T-cell (primary cell): ENCODE measurements around the gene SCN10A. TPM values are rescaled to one million over a fixed set of nuclear protein-coding genes. Genes with fewer than 3 reads are reported as not detected.

Experiments used
- ATAC-seq, 4 experiments: fragments of 200-7000 bp in 3 of 4; fragments of 150-1000 bp in 1 of 4; cut with Tn5 transposase; replicated peaks in 1 of 4; 1 replicate in 3 of 4; 2 replicates in 1 of 4; pipeline ENCODE4 v1.10.0; 2021; ENCODE audit warnings: moderate library complexity in 3 of 4, mild to moderate bottlenecking in 2 of 4, moderate number of reproducible peaks in 1 of 4
- CTCF ChIA-PET, 2 donors: fragments of 300-600 bp; sonication (Branson Sonifier 250); formaldehyde crosslinking; loops; one replicate each; lab custom pipeline; 2022; ENCODE audit warnings: antibody characterized with exemption in 2 of 2; lab: Charles Lee
- POLR2A ChIA-PET, 2 donors: fragments of 300-600 bp; sonication (Branson Sonifier 250); formaldehyde crosslinking; loops; one replicate each; lab custom pipeline; 2022; ENCODE audit warnings: antibody characterized with exemption in 2 of 2; lab: Charles Lee
- DNase-seq, 35 experiments: peaks; one replicate each; pipeline versions ENCODE4 v3.0.0 to v3.0.0-alpha.2; 2013 to 2023
- H3K27ac ChIP-seq: one replicate; pipeline ENCODE4 v1.5.1; 2013; ENCODE audit warnings: low read length
- H3K27me3 ChIP-seq, 2 experiments: replicated peaks in 1 of 2; 1 replicate in 1 of 2; 2 replicates in 1 of 2; pipeline versions ENCODE4 v1.6.1 to v1.7.0; 2013; ENCODE audit warnings: low read length in 1 of 2, mixed read lengths in 1 of 2; ENCODE audit not compliant: control insufficient read depth in 2 of 2, insufficient read depth in 2 of 2; ENCODE audit errors: extremely low read depth in 1 of 2
- H3K36me3 ChIP-seq, 2 donors: 1 replicate in 1 of 2; 2 replicates in 1 of 2; pipeline versions ENCODE4 v1.6.1 to v1.7.0; 2013; ENCODE audit warnings: low read length in 1 of 2; ENCODE audit not compliant: control insufficient read depth in 2 of 2, insufficient read depth in 1 of 2; ENCODE audit errors: extremely low read depth in 1 of 2
- H3K4me1 ChIP-seq, 2 experiments: 1 replicate in 1 of 2; 2 replicates in 1 of 2; pipeline versions ENCODE4 v1.6.1 to v1.7.0; 2013; ENCODE audit warnings: low read length in 2 of 2, mixed read lengths in 1 of 2; ENCODE audit not compliant: insufficient read depth in 2 of 2, control insufficient read depth in 1 of 2; ENCODE audit errors: extremely low read depth in 1 of 2
- H3K4me3 ChIP-seq, 2 donors: 1 replicate in 1 of 2; 2 replicates in 1 of 2; pipeline versions ENCODE4 v1.5.1 to v1.7.0; 2013; ENCODE audit warnings: mild to moderate bottlenecking in 2 of 2, low read length in 1 of 2, moderate library complexity in 1 of 2; ENCODE audit not compliant: control insufficient read depth in 1 of 2; ENCODE audit errors: extremely low read depth in 1 of 2
- H3K9me3 ChIP-seq: 2 replicates; pipeline ENCODE4 v1.7.0; 2013
- H3K27ac Mint-ChIP-seq, 2 donors: one replicate each; pipeline ENCODE4 v1.8.0; 2020 to 2021; ENCODE audit warnings: mild to moderate bottlenecking in 2 of 2, mixed read lengths in 2 of 2
- H3K27me3 Mint-ChIP-seq, 2 donors: one replicate each; pipeline ENCODE4 v1.8.0; 2021 to 2022; ENCODE audit warnings: mixed read lengths in 2 of 2
- H3K36me3 Mint-ChIP-seq: one replicate; pipeline ENCODE4 v1.8.0; 2021; ENCODE audit warnings: mixed read lengths
- H3K4me1 Mint-ChIP-seq, 3 donors: one replicate each; pipeline ENCODE4 v1.8.0; 2020 to 2022; ENCODE audit warnings: mixed read lengths in 3 of 3, mild to moderate bottlenecking in 1 of 3
- H3K4me3 Mint-ChIP-seq, 3 donors: one replicate each; pipeline ENCODE4 v1.8.0; 2020 to 2022; ENCODE audit warnings: mild to moderate bottlenecking in 3 of 3, mixed read lengths in 3 of 3, moderate library complexity in 3 of 3
- H3K9me3 Mint-ChIP-seq, 3 donors: one replicate each; pipeline ENCODE4 v1.8.0; 2020 to 2022; ENCODE audit warnings: mixed read lengths in 3 of 3
- WGBS: methylation state at CpG from one replicate; pipeline ENCODE4 v1.1.5; 2013; ENCODE audit warnings: missing lambda C conversion rate; ENCODE audit not compliant: insufficient coverage; 5-methylcytosine and 5-hydroxymethylcytosine counted together
- total RNA-seq, 35 experiments: library from RNA in 6 of 35; stranded (reverse) in 6 of 35; fragments of 120-200 nt in 1 of 35; gene quantifications; one replicate each; pipeline versions ENCODE4 v1.2.1 to v1.2.4 and lab custom pipeline; 2013 to 2026

The SCN10A gene
- total RNA-seq, 5 donors from 2014 or later (not counting 1 experiment from before 2014, with no cell fraction given), result not detected

DNA sequence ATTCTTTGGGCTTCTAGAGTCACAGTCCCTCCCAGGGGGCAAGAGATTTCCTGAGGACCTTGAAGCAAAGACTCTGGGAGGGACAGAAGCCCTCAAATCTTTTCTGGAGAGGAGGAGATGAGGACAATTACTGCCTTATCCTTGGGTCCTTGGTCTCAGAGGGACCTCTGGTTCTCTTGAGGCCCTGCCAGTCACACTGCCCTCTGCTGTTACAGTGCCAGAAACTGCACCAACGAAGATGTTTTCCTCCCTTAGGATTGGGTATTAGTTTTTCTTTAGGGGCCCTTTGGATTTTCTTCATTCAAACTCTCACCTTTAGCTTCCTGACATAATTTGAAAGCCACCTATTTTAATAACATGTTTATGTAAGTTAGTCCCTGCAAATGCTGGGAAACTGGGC is 108.3 kb downstream of the SCN10A start:
- no peak overlapping the region for H3K27ac ChIP-seq
- H3K27me3 Mint-ChIP-seq, result peaks cover 8 to 30% of the 10 kb centered on the region in 2 donors
- no peaks in the 10 kb centered on the region for H3K36me3 ChIP-seq
- H3K4me1 Mint-ChIP-seq, result no peaks in the 10 kb centered on the region
- no peaks in the 10 kb centered on the region for H3K36me3 Mint-ChIP-seq
- H3K9me3 Mint-ChIP-seq, result no peaks in the 10 kb centered on the region
- DNase-seq (peak in 1 of 35 experiments; percentile 5), ATAC-seq (no peak)
- ChIA-PET CTCF (no interaction called here), POLR2A (no interaction called here)
- no peak overlapping the region for H3K27ac Mint-ChIP-seq
- no CpG with 5 or more reads among the region's 1 CpG for WGBS
- no peak overlapping the region for H3K4me3 ChIP-seq
- peaks cover 0 to 20% of the 10 kb centered on the region in 2 experiments for H3K27me3 ChIP-seq
- H3K4me3 Mint-ChIP-seq, result no peak overlapping the region
- no peaks in the 10 kb centered on the region for H3K4me1 ChIP-seq
- H3K9me3 ChIP-seq, result no peaks in the 10 kb centered on the region

- Mint-ChIP-seq H3K4me1 (no peaks in the 10 kb centered on the region), H3K9me3 (no peaks in the 10 kb centered on the region), H3K36me3 (no peaks in the 10 kb centered on the region), H3K27ac (no peak overlapping the region), H3K27me3 (peaks cover 8 to 30% of the 10 kb centered on the region in 2 donors), H3K4me3 (no peak overlapping the region)
- CTCF ChIA-PET, result no interaction called here
- H3K4me3 ChIP-seq, result no peak overlapping the region
- POLR2A ChIA-PET, result no interaction called here
- 13% methylated on average over 1 of the region's 2 CpGs for WGBS
- DNase-seq, result no peak
- ATAC-seq, result no peak
- no peaks in the 10 kb centered on the region for H3K36me3 ChIP-seq
- no peaks in the 10 kb centered on the region for H3K4me1 ChIP-seq
- no peaks in the 10 kb centered on the region for H3K9me3 ChIP-seq
- peaks cover 0 to 20% of the 10 kb centered on the region in 2 experiments for H3K27me3 ChIP-seq
- H3K27ac ChIP-seq, result no peak overlapping the region
Observed at GRCh38 chr3:38706961-38707360, 109.1 kb downstream of the SCN10A start.

DNA sequence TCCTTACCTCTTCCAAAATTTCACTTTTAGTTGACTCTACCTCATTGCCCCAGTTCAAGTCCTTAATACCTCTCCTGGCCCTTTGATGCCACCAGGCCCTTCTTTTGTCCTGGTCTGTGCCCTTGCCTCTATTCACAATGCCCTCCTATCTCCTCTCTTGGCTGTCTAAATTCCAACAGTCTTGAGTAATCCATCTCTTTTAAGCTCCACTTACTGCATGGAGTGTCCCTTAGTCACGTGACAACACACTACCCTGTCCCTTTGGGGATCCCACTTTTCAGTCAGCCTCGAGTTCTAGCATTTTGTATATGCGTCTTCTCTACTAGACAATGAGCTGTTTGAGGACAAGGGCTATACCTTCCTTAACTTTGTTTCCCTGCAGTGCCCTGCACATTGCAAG is 113.8 kb downstream of the SCN10A start:
- H3K9me3 Mint-ChIP-seq, result no peaks in the 10 kb centered on the region
- H3K4me1 Mint-ChIP-seq, result no peaks in the 10 kb centered on the region
- Histone ChIP-seq H3K27me3 (peaks cover 0 to 13% of the 10 kb centered on the region in 2 experiments), H3K36me3 (no peaks in the 10 kb centered on the region), H3K4me3 (no peak overlapping the region), H3K27ac (no peak overlapping the region), H3K4me1 (no peaks in the 10 kb centered on the region), H3K9me3 (no peaks in the 10 kb centered on the region)
- ChIA-PET CTCF (no interaction called here), POLR2A (no interaction called here)
- H3K27ac Mint-ChIP-seq, result no peak overlapping the region
- peaks cover 4 to 7% of the 10 kb centered on the region in 2 donors for H3K27me3 Mint-ChIP-seq
- 71% methylated on average over 2 of the region's 3 CpGs for WGBS
- no peaks in the 10 kb centered on the region for H3K36me3 Mint-ChIP-seq
- no peak overlapping the region for H3K4me3 Mint-ChIP-seq
- ATAC-seq, result no peak
- DNase-seq, result no peak

DNA sequence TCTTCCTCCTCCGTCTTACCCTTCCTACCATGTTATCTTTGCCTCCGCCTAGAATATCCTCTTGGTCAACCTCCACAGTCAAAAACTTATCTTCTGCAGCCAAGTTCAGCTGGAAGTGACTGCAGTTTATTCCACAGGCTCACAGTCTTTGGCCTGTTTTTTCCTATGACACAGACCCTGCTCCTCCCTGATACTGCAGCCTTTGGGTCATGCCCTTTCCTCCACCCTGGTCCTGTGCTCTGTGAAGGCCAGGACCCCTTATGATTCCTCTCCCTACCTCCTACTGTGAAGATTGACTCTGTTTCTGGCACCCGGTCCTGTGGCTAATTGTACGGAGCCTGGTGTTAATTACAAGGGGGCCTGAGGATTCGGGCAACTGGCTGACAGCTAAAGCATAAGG is 117.3 kb downstream of the SCN10A start:
- POLR2A ChIA-PET, result no interaction called here
- H3K27ac Mint-ChIP-seq, result no peak overlapping the region
- Histone ChIP-seq H3K4me1 (no peaks in the 10 kb centered on the region), H3K27ac (no peak overlapping the region), H3K27me3 (peaks cover 0 to 6% of the 10 kb centered on the region in 2 experiments), H3K36me3 (no peaks in the 10 kb centered on the region), H3K4me3 (no peak overlapping the region), H3K9me3 (no peaks in the 10 kb centered on the region)
- ATAC-seq (no peak), DNase-seq (no peak)
- CTCF ChIA-PET, result no interaction called here
- 93% methylated on average over 4 of the region's 5 CpGs for WGBS
- H3K36me3 Mint-ChIP-seq, result no peaks in the 10 kb centered on the region
- H3K4me1 Mint-ChIP-seq, result no peaks in the 10 kb centered on the region
- H3K9me3 Mint-ChIP-seq, result peaks cover 0 to 4% (median 0%) of the 10 kb centered on the region in 3 donors
- peaks cover 4 to 11% of the 10 kb centered on the region in 2 donors for H3K27me3 Mint-ChIP-seq
- H3K4me3 Mint-ChIP-seq, result no peak overlapping the region

DNA sequence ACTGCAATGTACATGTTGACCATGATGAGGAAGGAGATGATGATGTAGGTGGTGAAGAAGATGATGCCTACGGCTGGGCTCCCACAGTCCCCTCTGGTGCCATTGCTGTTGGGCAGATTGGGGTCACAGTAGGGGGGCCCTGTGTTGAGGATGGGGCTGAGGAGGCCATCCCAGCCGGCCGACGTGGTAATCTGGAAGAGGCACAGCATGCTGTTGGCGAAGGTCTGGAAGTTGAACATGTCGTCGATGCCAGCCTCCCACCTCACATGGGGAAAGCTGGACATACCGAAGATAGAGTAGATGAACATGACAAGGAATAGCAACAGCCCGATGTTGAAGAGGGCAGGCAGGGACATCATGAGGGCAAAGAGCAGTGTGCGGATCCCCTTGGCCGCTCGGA is 118.0 kb downstream of the SCN10A start:
- H3K27me3 Mint-ChIP-seq, result peaks cover 4 to 11% of the 10 kb centered on the region in 2 donors
- no peaks in the 10 kb centered on the region for H3K9me3 ChIP-seq
- H3K9me3 Mint-ChIP-seq, result peaks cover 0 to 4% (median 0%) of the 10 kb centered on the region in 3 donors
- WGBS, result 97% methylated on average over 9 of the region's 12 CpGs
- no peak for ATAC-seq
- DNase-seq, result no peak
- ChIA-PET CTCF (no interaction called here), POLR2A (no interaction called here)
- no peak overlapping the region for H3K27ac ChIP-seq
- no peak overlapping the region for H3K4me3 ChIP-seq
- H3K36me3 ChIP-seq, result no peaks in the 10 kb centered on the region
- peaks cover 0 to 6% of the 10 kb centered on the region in 2 experiments for H3K27me3 ChIP-seq
- H3K4me1 Mint-ChIP-seq, result no peaks in the 10 kb centered on the region
- no peak overlapping the region for H3K4me3 Mint-ChIP-seq
- no peak overlapping the region for H3K27ac Mint-ChIP-seq
- H3K36me3 Mint-ChIP-seq, result no peaks in the 10 kb centered on the region
- H3K4me1 ChIP-seq, result no peaks in the 10 kb centered on the region

DNA sequence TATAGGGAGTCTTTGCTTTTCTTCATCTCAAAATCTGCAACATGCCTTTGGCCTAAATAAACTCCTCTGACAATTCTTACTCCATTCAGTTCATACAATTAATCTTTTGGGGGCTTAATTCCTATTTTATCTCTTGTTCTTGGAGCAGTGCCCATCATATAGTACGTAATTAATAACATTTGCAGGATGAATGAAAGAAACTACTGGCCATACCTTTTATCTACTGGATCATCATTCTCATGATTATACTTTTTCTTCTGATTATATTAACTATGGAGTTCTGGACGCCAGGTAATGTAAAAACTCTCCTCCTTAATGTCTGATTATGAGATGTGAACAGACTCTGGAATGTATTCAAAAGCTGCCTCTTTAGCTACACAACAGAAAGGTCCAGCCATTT is 120.0 kb downstream of the SCN10A start:
- H3K4me3 ChIP-seq, result no peak overlapping the region

More for the DNA sequence above, 120.0 kb downstream of the SCN10A start:
- Histone ChIP-seq H3K4me1 (no peaks in the 10 kb centered on the region), H3K27me3 (peaks cover 0 to 6% of the 10 kb centered on the region in 2 experiments), H3K27ac (no peak overlapping the region), H3K9me3 (no peaks in the 10 kb centered on the region), H3K36me3 (no peaks in the 10 kb centered on the region)
- no peaks in the 10 kb centered on the region for H3K36me3 Mint-ChIP-seq
- H3K9me3 Mint-ChIP-seq, result peaks cover 0 to 4% (median 0%) of the 10 kb centered on the region in 3 donors
- no peak for ATAC-seq
- DNase-seq, result no peak
- POLR2A ChIA-PET, result no interaction called here
- no peaks in the 10 kb centered on the region for H3K4me1 Mint-ChIP-seq
- no peak overlapping the region for H3K4me3 Mint-ChIP-seq
- no peak overlapping the region for H3K27ac Mint-ChIP-seq
- no CpG with 5 or more reads among the region's 2 CpGs for WGBS
- CTCF ChIA-PET, result interaction anchor here in 1 of 2 donors (0.6 kb wide), 1 partner anchor 24 kb away, joined by 4 read pairs; no protein-coding TSS in a partner anchor
- H3K27me3 Mint-ChIP-seq, result peaks cover 4 to 11% of the 10 kb centered on the region in 2 donors
